ENCODE results near the gene PKD1. TPM values are rescaled to one million over a fixed set of nuclear protein-coding genes. Genes with fewer than 3 reads are reported as not detected.

The PKD1 gene
- total RNA-seq, 4 donors from 2014 or later: 168 to 376 (median 339) TPM

DNA sequence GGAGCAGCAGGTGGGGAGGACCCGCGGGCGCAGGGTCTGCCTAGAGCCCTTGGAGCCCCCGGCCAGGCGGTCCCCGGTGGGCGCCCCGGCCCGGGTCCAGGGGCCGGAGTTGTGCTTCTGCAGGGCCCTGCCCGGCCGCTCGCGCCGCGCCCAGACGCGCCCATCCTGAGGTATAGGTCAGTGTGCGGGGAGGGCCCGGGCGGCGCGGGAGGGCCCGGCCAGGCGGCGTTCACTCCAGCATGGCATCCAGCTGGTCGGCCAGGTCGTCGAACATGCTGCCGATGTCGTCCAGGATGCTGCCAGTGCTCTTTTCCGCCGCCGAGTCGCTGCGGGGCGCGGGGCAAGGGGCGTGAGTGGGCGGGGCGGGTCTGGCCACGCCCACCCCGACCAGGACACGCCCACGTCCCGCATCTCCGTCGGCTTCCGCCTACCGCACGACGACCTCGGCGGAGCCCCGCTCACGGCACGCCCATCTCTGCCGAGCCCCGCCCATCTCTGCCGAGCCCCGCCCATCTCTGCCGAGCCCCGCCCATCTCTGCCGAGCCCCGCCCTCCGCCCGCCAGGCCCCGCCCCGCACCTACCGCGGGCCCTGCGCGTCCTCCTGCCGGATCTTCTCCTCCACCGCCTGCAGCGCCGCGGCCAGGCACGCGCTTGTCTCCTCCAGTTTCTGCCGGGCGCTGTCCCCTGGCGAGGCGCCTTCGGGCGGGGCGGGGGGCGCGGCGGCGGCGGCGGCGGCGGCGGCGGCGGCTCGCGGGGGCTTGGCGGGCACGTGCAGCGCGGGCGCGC, 42.8 kb upstream of the PKD1 start:
- in situ Hi-C loops (cut with MboI; ENCODE audit: low sequenced_read_pairs in 4 of 4) (no loop called here), intact Hi-C loops (cut with DNase I; ENCODE audit: low total_unique reads) (no loop called here)
- Histone ChIP-seq H3K36me3 (peaks cover 0 to 36% of the 10 kb centered on the region in 2 donors), H3K4me1 (no peaks in the 10 kb centered on the region), H3K27me3 (no peaks in the 10 kb centered on the region), H3K4me3 (no peak overlapping the region), H3K27ac (no peak overlapping the region), H3K9me3 (no peaks in the 10 kb centered on the region)
- peak; percentile 23 to 40 for ATAC-seq
- DNase-seq: no peak
- no peak for TF ChIP-seq POLR2A (IDR thresholded peaks at IDR 0.05)
- TF ChIP-seq, protein P1, sequence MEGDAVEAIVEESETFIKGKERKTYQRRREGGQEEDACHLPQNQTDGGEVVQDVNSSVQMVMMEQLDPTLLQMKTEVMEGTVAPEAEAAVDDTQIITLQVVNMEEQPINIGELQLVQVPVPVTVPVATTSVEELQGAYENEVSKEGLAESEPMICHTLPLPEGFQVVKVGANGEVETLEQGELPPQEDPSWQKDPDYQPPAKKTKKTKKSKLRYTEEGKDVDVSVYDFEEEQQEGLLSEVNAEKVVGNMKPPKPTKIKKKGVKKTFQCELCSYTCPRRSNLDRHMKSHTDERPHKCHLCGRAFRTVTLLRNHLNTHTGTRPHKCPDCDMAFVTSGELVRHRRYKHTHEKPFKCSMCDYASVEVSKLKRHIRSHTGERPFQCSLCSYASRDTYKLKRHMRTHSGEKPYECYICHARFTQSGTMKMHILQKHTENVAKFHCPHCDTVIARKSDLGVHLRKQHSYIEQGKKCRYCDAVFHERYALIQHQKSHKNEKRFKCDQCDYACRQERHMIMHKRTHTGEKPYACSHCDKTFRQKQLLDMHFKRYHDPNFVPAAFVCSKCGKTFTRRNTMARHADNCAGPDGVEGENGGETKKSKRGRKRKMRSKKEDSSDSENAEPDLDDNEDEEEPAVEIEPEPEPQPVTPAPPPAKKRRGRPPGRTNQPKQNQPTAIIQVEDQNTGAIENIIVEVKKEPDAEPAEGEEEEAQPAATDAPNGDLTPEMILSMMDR (IDR thresholded peaks at IDR 0.05 in 4 of 5, conservative IDR thresholded peaks at IDR 0.05 in 1 of 5): no peak

DNA sequence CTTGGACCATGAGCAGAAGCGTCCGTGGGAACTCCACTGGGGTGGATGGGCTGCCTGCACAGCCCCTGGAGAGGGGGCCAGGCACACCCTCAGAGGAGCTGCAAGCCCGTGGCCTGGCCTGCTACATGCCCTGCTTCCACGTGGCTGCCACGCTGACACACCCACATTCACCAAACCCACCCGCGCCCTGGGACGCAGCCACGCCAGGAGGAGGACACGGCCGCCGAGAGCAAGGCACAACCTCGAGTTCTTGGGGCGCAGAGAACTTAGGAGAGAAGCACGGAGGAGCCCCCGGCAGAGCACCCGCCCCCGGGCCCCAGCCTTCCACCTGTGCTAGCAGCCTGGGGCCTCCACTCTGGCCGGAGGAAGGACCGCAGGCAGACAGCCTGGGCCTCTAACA, 41.9 kb upstream of the PKD1 start:
- Histone ChIP-seq H3K27ac (no peak overlapping the region), H3K9me3 (no peaks in the 10 kb centered on the region), H3K36me3 (peaks cover 0 to 46% of the 10 kb centered on the region in 2 donors), H3K27me3 (no peaks in the 10 kb centered on the region), H3K4me1 (no peaks in the 10 kb centered on the region), H3K4me3 (no peak overlapping the region)
- no peak for DNase-seq
- ATAC-seq: no peak
- in situ Hi-C loops (cut with MboI; ENCODE audit: low sequenced_read_pairs in 4 of 4): no loop called here
- intact Hi-C loops (cut with DNase I; ENCODE audit: low total_unique reads): no loop called here
- TF ChIP-seq POLR2A (IDR thresholded peaks at IDR 0.05): no peak
- TF ChIP-seq, protein P1 (IDR thresholded peaks at IDR 0.05 in 4 of 5, conservative IDR thresholded peaks at IDR 0.05 in 1 of 5): no peak

DNA sequence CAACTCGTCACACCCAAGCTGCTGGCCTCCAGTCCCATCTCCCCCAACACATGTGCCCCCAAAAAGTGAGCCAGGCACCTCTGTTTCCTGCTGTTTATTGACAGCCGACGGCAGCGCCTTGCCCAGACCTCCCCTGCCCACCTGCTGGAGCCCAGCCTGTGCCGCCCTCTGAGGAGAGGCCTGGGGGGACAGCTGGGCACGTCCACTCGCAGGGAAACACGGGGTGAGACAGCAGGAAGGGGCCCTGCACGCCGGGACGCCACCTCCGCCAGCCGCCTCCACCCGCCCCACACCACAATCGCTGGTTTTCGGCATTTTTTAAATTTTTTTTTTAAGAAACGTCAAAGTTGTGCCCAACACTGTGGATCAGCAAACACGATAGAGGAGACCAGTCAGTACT, 41.4 kb upstream of the PKD1 start:
- Histone ChIP-seq H3K36me3 (peaks cover 0 to 51% of the 10 kb centered on the region in 2 donors), H3K27ac (no peak overlapping the region), H3K27me3 (no peaks in the 10 kb centered on the region), H3K4me1 (no peaks in the 10 kb centered on the region), H3K4me3 (no peak overlapping the region), H3K9me3 (no peaks in the 10 kb centered on the region)
- DNase-seq (no peak), ATAC-seq (no peak)
- in situ Hi-C loops (cut with MboI; ENCODE audit: low sequenced_read_pairs in 4 of 4): no loop called here
- TF ChIP-seq, protein P1 (IDR thresholded peaks at IDR 0.05 in 4 of 5, conservative IDR thresholded peaks at IDR 0.05 in 1 of 5): no peak
- TF ChIP-seq POLR2A (IDR thresholded peaks at IDR 0.05): no peak
- intact Hi-C loops (cut with DNase I; ENCODE audit: low total_unique reads): no loop called here

DNA sequence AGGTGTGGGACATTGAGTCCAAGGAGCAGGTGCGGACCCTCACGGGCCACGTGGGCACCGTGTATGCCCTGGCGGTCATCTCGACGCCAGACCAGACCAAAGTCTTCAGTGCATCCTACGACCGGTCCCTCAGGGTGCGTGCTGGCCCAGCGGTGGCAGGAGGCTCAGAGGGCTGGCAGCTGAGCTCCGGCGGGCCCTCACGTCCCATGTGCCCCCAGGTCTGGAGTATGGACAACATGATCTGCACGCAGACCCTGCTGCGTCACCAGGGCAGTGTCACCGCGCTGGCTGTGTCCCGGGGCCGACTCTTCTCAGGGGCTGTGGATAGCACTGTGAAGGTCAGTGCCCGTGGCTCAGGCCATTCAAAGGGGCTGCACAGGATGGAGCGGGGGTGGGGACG, 40.3 kb upstream of the PKD1 start:
- Histone ChIP-seq H3K9me3 (no peaks in the 10 kb centered on the region), H3K4me1 (no peaks in the 10 kb centered on the region), H3K27ac (no peak overlapping the region), H3K27me3 (no peaks in the 10 kb centered on the region), H3K36me3 (peaks cover 0 to 60% of the 10 kb centered on the region in 2 donors), H3K4me3 (no peak overlapping the region)
- intact Hi-C loops (cut with DNase I; ENCODE audit: low total_unique reads) (no loop called here), in situ Hi-C loops (cut with MboI; ENCODE audit: low sequenced_read_pairs in 4 of 4) (no loop called here)
- TF ChIP-seq POLR2A (IDR thresholded peaks at IDR 0.05): no peak
- TF ChIP-seq, protein P1 (IDR thresholded peaks at IDR 0.05 in 4 of 5, conservative IDR thresholded peaks at IDR 0.05 in 1 of 5): no peak
- DNase-seq (no peak), ATAC-seq (no peak)
